ENCODE results near the gene TBC1D19. TPM values are rescaled to one million over a fixed set of nuclear protein-coding genes. Genes with fewer than 3 reads are reported as not detected.

TBC1D19 gene
- total and polyA plus RNA-seq, 9 of the 15 experiments (the other 6 are each of a cell fraction or from before 2014, with no cell fraction given), result 0.73 to 5.6 (median 3.7) TPM

DNA sequence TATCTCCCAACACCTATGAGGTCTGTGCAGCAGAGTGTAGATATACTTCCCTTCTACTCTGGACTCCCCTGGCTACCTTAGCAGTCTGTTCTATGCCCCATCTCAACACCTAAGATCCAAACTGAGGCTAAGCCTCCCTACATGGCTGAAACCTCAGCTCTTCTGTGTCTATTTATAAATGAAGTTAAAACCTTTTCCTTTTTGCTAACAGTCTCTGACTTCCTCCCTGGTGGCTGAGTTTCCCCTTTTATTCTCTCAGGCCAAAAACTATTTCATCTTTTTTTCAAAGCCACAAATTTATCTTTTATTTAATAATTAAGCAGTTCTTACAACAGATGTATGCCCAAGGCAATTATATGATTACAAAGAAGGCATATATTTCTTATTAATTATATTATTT, 164.9 kb downstream of the TBC1D19 start:
- Histone ChIP-seq H3K27ac (ENCODE audit: extremely low read depth, low read depth, low read length) (no peak overlapping the region), H3K4me1 (replicated peaks in 1 of 2; ENCODE audit: control insufficient read depth in 2 of 2, insufficient read depth in 2 of 2, low read length in 2 of 2) (no peaks in the 10 kb centered on the region; a peak in 1 of 5 replicates), H3K4me2 (ENCODE audit: insufficient read depth, low read length) (no peak overlapping the region), H3K79me2 (ENCODE audit: control insufficient read depth, insufficient read depth, low read length) (no peaks in the 10 kb centered on the region), H3K36me3 (ENCODE audit: control insufficient read depth, insufficient read depth, low read length) (no peaks in the 10 kb centered on the region), H3K9me1 (ENCODE audit: control insufficient read depth, insufficient read depth, low read length) (no peaks in the 10 kb centered on the region), H2AFZ (ENCODE audit: low read depth, low read length) (no peak overlapping the region), H4K20me1 (replicated peaks; ENCODE audit: control insufficient read depth, insufficient read depth, low read length) (no peaks in the 10 kb centered on the region), H3K4me3 (no peak overlapping the region), H3K27me3 (ENCODE audit: control insufficient read depth in 2 of 2, insufficient read depth in 2 of 2, low read length in 2 of 2) (no peaks in the 10 kb centered on the region), H3K9ac (ENCODE audit: insufficient read depth in 1 of 2, low read depth in 2 of 2, low read length in 2 of 2) (no peak overlapping the region), H3K9me3 (replicated peaks; ENCODE audit: control insufficient read depth, insufficient read depth, low read depth, low read length) (no peaks in the 10 kb centered on the region)
- ChIA-PET POLR2A (interaction anchor here (2.3 kb wide), 1 partner anchor 15 kb away, joined by 6 read pairs; no protein-coding TSS in a partner anchor), CTCF (ENCODE audit: low intra/inter-chr PET ratio) (no interaction called here)
- DNase-seq (ENCODE audit: extremely low read depth in 1 of 4, low spot score in 3 of 4), result no peak
- no peak for FAIRE-seq
- no TSS peak for BruUV-seq (replicated peaks)
- ATAC-seq, result no peak
- intact Hi-C loops (cut with micrococcal nuclease) (no loop called here), in situ Hi-C loops (cut with MboI) (no loop called here)
- TF ChIP-seq TCF3 (CRISPR knock-in tag; IDR thresholded peaks at IDR 0.05), result no peak
- TF ChIP-seq SAP30 (IDR thresholded peaks at IDR 0.05; ENCODE audit: borderline replicate concordance, insufficient read depth, low read depth, low read length, poor library complexity, severe bottlenecking), result no peak
- TF ChIP-seq NFIC (IDR thresholded peaks at IDR 0.05), result no peak
- TF ChIP-seq CBX8 (IDR thresholded peaks at IDR 0.05; ENCODE audit: borderline replicate concordance, extremely low read depth, low read depth, low read length, poor library complexity, severe bottlenecking), result no peak
- no peak for TF ChIP-seq CREB5 (CRISPR knock-in tag; IDR thresholded peaks at IDR 0.05)
- no peak for TF ChIP-seq RAD51 (IDR thresholded peaks at IDR 0.05; ENCODE audit: borderline replicate concordance, low read depth)
- no peak for TF ChIP-seq ZNF311 (CRISPR knock-in tag; IDR thresholded peaks at IDR 0.05)
- TF ChIP-seq ZKSCAN3 (CRISPR knock-in tag; IDR thresholded peaks at IDR 0.05), result no peak
- TF ChIP-seq NR1H2 (CRISPR knock-in tag; IDR thresholded peaks at IDR 0.05), result no peak
- TF ChIP-seq, protein P1, sequence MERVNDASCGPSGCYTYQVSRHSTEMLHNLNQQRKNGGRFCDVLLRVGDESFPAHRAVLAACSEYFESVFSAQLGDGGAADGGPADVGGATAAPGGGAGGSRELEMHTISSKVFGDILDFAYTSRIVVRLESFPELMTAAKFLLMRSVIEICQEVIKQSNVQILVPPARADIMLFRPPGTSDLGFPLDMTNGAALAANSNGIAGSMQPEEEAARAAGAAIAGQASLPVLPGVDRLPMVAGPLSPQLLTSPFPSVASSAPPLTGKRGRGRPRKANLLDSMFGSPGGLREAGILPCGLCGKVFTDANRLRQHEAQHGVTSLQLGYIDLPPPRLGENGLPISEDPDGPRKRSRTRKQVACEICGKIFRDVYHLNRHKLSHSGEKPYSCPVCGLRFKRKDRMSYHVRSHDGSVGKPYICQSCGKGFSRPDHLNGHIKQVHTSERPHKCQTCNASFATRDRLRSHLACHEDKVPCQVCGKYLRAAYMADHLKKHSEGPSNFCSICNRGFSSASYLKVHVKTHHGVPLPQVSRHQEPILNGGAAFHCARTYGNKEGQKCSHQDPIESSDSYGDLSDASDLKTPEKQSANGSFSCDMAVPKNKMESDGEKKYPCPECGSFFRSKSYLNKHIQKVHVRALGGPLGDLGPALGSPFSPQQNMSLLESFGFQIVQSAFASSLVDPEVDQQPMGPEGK (CRISPR knock-in tag; IDR thresholded peaks at IDR 0.05; ENCODE audit: borderline replicate concordance), result no peak
- TF ChIP-seq SREBF2 (CRISPR knock-in tag; IDR thresholded peaks at IDR 0.05), result no peak
- TF ChIP-seq GMEB1 (CRISPR knock-in tag; IDR thresholded peaks at IDR 0.05), result no peak
- TF ChIP-seq TCF7 (IDR thresholded peaks at IDR 0.05; ENCODE audit: borderline replicate concordance), result no peak
- TF ChIP-seq ZNF232 (CRISPR knock-in tag; IDR thresholded peaks at IDR 0.05), result no peak
- no peak for TF ChIP-seq BDP1 (IDR thresholded peaks at IDR 0.05; ENCODE audit: insufficient read depth, insufficient read length)
- TF ChIP-seq, protein P2, sequence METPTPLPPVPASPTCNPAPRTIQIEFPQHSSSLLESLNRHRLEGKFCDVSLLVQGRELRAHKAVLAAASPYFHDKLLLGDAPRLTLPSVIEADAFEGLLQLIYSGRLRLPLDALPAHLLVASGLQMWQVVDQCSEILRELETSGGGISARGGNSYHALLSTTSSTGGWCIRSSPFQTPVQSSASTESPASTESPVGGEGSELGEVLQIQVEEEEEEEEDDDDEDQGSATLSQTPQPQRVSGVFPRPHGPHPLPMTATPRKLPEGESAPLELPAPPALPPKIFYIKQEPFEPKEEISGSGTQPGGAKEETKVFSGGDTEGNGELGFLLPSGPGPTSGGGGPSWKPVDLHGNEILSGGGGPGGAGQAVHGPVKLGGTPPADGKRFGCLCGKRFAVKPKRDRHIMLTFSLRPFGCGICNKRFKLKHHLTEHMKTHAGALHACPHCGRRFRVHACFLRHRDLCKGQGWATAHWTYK (CRISPR knock-in tag; IDR thresholded peaks at IDR 0.05), result no peak
